ENCODE results near the gene FNDC3A. TPM values are rescaled to one million over a fixed set of nuclear protein-coding genes. Genes with fewer than 3 reads are reported as not detected.

FNDC3A gene
- total RNA-seq, 2 experiments from 2014 or later = 21.1 to 21.6 TPM

Other genes starting within 250 kb of the FNDC3A start
- not detected for gene MLNR, start 244.4 kb downstream of the FNDC3A start, total RNA-seq